ENCODE measurements around the gene MAST4.
A peak's percentile ranks its signal among the peaks of the same experiment; 100 is the strongest.

The MAST4 gene

GRCh38 chr5:66856041-66856805 lies 260.0 kb downstream of the MAST4 start:
- DNase-seq (ENCODE audit: low spot score in 2 of 2) (no peak), ATAC-seq (peak; percentile 39)
- Mint-ChIP-seq H3K4me3 (no peak overlapping the region), H3K4me1 (no peaks in the 10 kb centered on the region), H3K9me3 (no peaks in the 10 kb centered on the region), H3K27ac (no peak overlapping the region), H3K36me3 (no peaks in the 10 kb centered on the region)

- Mint-ChIP-seq H3K9me3 (no peaks in the 10 kb centered on the region), H3K4me1 (peaks cover 13% of the 10 kb centered on the region), H3K4me3 (no peak overlapping the region), H3K36me3 (no peaks in the 10 kb centered on the region), H3K27ac (no peak overlapping the region)
- ATAC-seq (no peak), DNase-seq (ENCODE audit: low spot score in 2 of 2) (no peak)
These were observed 263.3 kb downstream of the MAST4 start for GRCh38 chr5:66859526-66859925.

- Mint-ChIP-seq H3K4me1 (peaks cover 17% of the 10 kb centered on the region), H3K27ac (no peak overlapping the region), H3K9me3 (no peaks in the 10 kb centered on the region), H3K4me3 (no peak overlapping the region), H3K36me3 (no peaks in the 10 kb centered on the region)
- ATAC-seq = no peak
- no peak for DNase-seq (ENCODE audit: low spot score in 2 of 2)
These were observed 264.2 kb downstream of the MAST4 start for GRCh38 chr5:66860199-66860975.

- Mint-ChIP-seq H3K36me3 (no peaks in the 10 kb centered on the region), H3K4me3 (no peak overlapping the region), H3K27ac (no peak overlapping the region), H3K4me1 (peaks cover 17% of the 10 kb centered on the region), H3K9me3 (no peaks in the 10 kb centered on the region)
- no peak for DNase-seq (ENCODE audit: low spot score in 2 of 2)
- ATAC-seq = no peak
These were observed 265.2 kb downstream of the MAST4 start for GRCh38 chr5:66861402-66861801.

GRCh38 chr5:66862020-66862419 lies 265.8 kb downstream of the MAST4 start:
- no peak overlapping the region for H3K27ac Mint-ChIP-seq
- H3K9me3 Mint-ChIP-seq = no peaks in the 10 kb centered on the region
- H3K36me3 Mint-ChIP-seq = no peaks in the 10 kb centered on the region
- no peak for DNase-seq (ENCODE audit: low spot score in 2 of 2)
- no peak overlapping the region for H3K4me3 Mint-ChIP-seq
- ATAC-seq = no peak
- peaks cover 17% of the 10 kb centered on the region for H3K4me1 Mint-ChIP-seq

GRCh38 chr5:66863243-66864170 lies 267.3 kb downstream of the MAST4 start:
- no peak for DNase-seq (ENCODE audit: low spot score in 2 of 2)
- Mint-ChIP-seq H3K4me3 (no peak overlapping the region), H3K36me3 (no peaks in the 10 kb centered on the region), H3K9me3 (no peaks in the 10 kb centered on the region), H3K27ac (no peak overlapping the region), H3K4me1 (peaks cover 17% of the 10 kb centered on the region)
- ATAC-seq = no peak

- ATAC-seq (peak; percentile 77), DNase-seq (ENCODE audit: low spot score in 2 of 2) (peak in 1 of 2 donors; percentile 71)
These were observed 268.2 kb downstream of the MAST4 start for GRCh38 chr5:66864240-66864884.

GRCh38 chr5:66867618-66868322 lies 271.6 kb downstream of the MAST4 start:
- peaks cover 17% of the 10 kb centered on the region for H3K4me1 Mint-ChIP-seq
- H3K4me3 Mint-ChIP-seq = no peak overlapping the region
- ATAC-seq = peak; percentile 76

More at GRCh38 chr5:66864240-66864884, 268.2 kb downstream of the MAST4 start:
- peaks cover 17% of the 10 kb centered on the region for H3K4me1 Mint-ChIP-seq
- no peaks in the 10 kb centered on the region for H3K36me3 Mint-ChIP-seq
- no peak overlapping the region for H3K4me3 Mint-ChIP-seq
- no peaks in the 10 kb centered on the region for H3K9me3 Mint-ChIP-seq
- no peak overlapping the region for H3K27ac Mint-ChIP-seq

GRCh38 chr5:66869347-66869746 lies 273.2 kb downstream of the MAST4 start:
- ATAC-seq = no peak
- Mint-ChIP-seq H3K4me1 (peaks cover 6% of the 10 kb centered on the region), H3K27ac (no peak overlapping the region), H3K9me3 (no peaks in the 10 kb centered on the region), H3K4me3 (no peak overlapping the region), H3K36me3 (no peaks in the 10 kb centered on the region)
- DNase-seq (ENCODE audit: low spot score in 2 of 2) = no peak

More at GRCh38 chr5:66867618-66868322, 271.6 kb downstream of the MAST4 start:
- Mint-ChIP-seq H3K36me3 (no peaks in the 10 kb centered on the region), H3K27ac (no peak overlapping the region), H3K9me3 (no peaks in the 10 kb centered on the region)
- DNase-seq (ENCODE audit: low spot score in 2 of 2) = no peak

GRCh38 chr5:66870708-66871107 lies 274.5 kb downstream of the MAST4 start:
- Mint-ChIP-seq H3K9me3 (no peaks in the 10 kb centered on the region), H3K4me3 (no peak overlapping the region), H3K36me3 (no peaks in the 10 kb centered on the region), H3K27ac (no peak overlapping the region), H3K4me1 (no peaks in the 10 kb centered on the region)
- no peak for ATAC-seq
- DNase-seq (ENCODE audit: low spot score in 2 of 2) = no peak

- H3K9me3 Mint-ChIP-seq = no peaks in the 10 kb centered on the region
These were observed 275.5 kb downstream of the MAST4 start for GRCh38 chr5:66871651-66872050.

GRCh38 chr5:66872736-66873331 lies 276.6 kb downstream of the MAST4 start:
- H3K9me3 Mint-ChIP-seq = no peaks in the 10 kb centered on the region
- ATAC-seq = no peak
- no peak overlapping the region for H3K27ac Mint-ChIP-seq
- H3K4me3 Mint-ChIP-seq = no peak overlapping the region
- H3K36me3 Mint-ChIP-seq = no peaks in the 10 kb centered on the region
- DNase-seq (ENCODE audit: low spot score in 2 of 2) = no peak
- no peaks in the 10 kb centered on the region for H3K4me1 Mint-ChIP-seq

More at GRCh38 chr5:66871651-66872050, 275.5 kb downstream of the MAST4 start:
- ATAC-seq (no peak), DNase-seq (ENCODE audit: low spot score in 2 of 2) (no peak)
- Mint-ChIP-seq H3K27ac (no peak overlapping the region), H3K4me1 (no peaks in the 10 kb centered on the region), H3K4me3 (no peak overlapping the region), H3K36me3 (no peaks in the 10 kb centered on the region)

GRCh38 chr5:66874004-66874403 lies 277.8 kb downstream of the MAST4 start:
- no peaks in the 10 kb centered on the region for H3K36me3 Mint-ChIP-seq
- no peak for DNase-seq (ENCODE audit: low spot score in 2 of 2)
- ATAC-seq = no peak
- H3K4me3 Mint-ChIP-seq = no peak overlapping the region
- no peaks in the 10 kb centered on the region for H3K4me1 Mint-ChIP-seq
- no peak overlapping the region for H3K27ac Mint-ChIP-seq
- no peaks in the 10 kb centered on the region for H3K9me3 Mint-ChIP-seq

- H3K9me3 Mint-ChIP-seq = no peaks in the 10 kb centered on the region
- no peaks in the 10 kb centered on the region for H3K4me1 Mint-ChIP-seq
- DNase-seq (ENCODE audit: low spot score in 2 of 2) (no peak), ATAC-seq (no peak)
- H3K4me3 Mint-ChIP-seq = no peak overlapping the region
- no peaks in the 10 kb centered on the region for H3K36me3 Mint-ChIP-seq
- no peak overlapping the region for H3K27ac Mint-ChIP-seq
These were observed 279.1 kb downstream of the MAST4 start for GRCh38 chr5:66875315-66875714.

All from stimulated activated effector memory CD8-positive, alpha-beta T cell treated with anti-CD3 and anti-CD28 coated beads, Interleukin-12 subunit alpha, Interleukin-12 subunit beta, amount 100 ng/mL, for 72 hours (primary cell).